Stimulated activated CD4-positive, alpha-beta T cell treated with anti-CD3 and anti-CD28 coated beads, Interleukin-15, amount 100 ng/mL, for 1 hour (primary cell): ENCODE data around the gene AP1S1.

Experiments
- DNase-seq, 2 donors: peaks; one replicate each; pipeline ENCODE4 v3.0.0-alpha.2; 2020; ENCODE audit warnings: low read depth in 1 of 2, low spot score in 1 of 2

AP1S1 gene

GRCh38 chr7:101169838-101170551 is 15.7 kb downstream of the AP1S1 start:
- peak; percentile 61 to 71 for DNase-seq

- DNase-seq, result no peak
Observed at GRCh38 chr7:101170617-101171441, 16.6 kb downstream of the AP1S1 start.

- DNase-seq, result no peak
Observed at GRCh38 chr7:101171442-101171837, 17.2 kb downstream of the AP1S1 start.

GRCh38 chr7:101172005-101172853 is 18.0 kb downstream of the AP1S1 start:
- DNase-seq, result no peak

GRCh38 chr7:101172854-101173751 is 18.8 kb downstream of the AP1S1 start:
- DNase-seq, result no peak

- DNase-seq, result peak; percentile 38 to 46
Observed at GRCh38 chr7:101173752-101174244, 19.5 kb downstream of the AP1S1 start.

GRCh38 chr7:101174322-101174854 is 20.1 kb downstream of the AP1S1 start:
- DNase-seq, result no peak

- no peak for DNase-seq
Observed at GRCh38 chr7:101175664-101176063, 21.4 kb downstream of the AP1S1 start.

- DNase-seq, result no peak
Observed at GRCh38 chr7:101177644-101178043, 23.4 kb downstream of the AP1S1 start.

- DNase-seq, result no peak
Observed at GRCh38 chr7:101179117-101179516, 24.8 kb downstream of the AP1S1 start.

- DNase-seq, result no peak
Observed at GRCh38 chr7:101179713-101180112, 25.4 kb downstream of the AP1S1 start.

GRCh38 chr7:101180130-101180755 is 26.0 kb downstream of the AP1S1 start, which contains the start of gene NAT16:
NAT16 (minus strand) TSS chr7:101180293; CDS start chr7:101174807, 5,486 bp downstream.
- DNase-seq, result no peak

GRCh38 chr7:101185258-101185839 is 31.1 kb downstream of the AP1S1 start:
- no peak for DNase-seq

- no peak for DNase-seq
Observed at GRCh38 chr7:101186194-101186593, 31.9 kb downstream of the AP1S1 start.

- DNase-seq, result no peak
Observed at GRCh38 chr7:101186844-101187428, 32.7 kb downstream of the AP1S1 start.

GRCh38 chr7:101189109-101189508 is 34.8 kb downstream of the AP1S1 start:
- DNase-seq, result no peak

GRCh38 chr7:101195884-101196283 is 41.6 kb downstream of the AP1S1 start:
- no peak for DNase-seq

GRCh38 chr7:101197991-101198390 is 43.7 kb downstream of the AP1S1 start:
- no peak for DNase-seq

GRCh38 chr7:101198476-101198875 is 44.2 kb downstream of the AP1S1 start:
- no peak for DNase-seq
